ENCODE results near the gene DENND4A.

DNA sequence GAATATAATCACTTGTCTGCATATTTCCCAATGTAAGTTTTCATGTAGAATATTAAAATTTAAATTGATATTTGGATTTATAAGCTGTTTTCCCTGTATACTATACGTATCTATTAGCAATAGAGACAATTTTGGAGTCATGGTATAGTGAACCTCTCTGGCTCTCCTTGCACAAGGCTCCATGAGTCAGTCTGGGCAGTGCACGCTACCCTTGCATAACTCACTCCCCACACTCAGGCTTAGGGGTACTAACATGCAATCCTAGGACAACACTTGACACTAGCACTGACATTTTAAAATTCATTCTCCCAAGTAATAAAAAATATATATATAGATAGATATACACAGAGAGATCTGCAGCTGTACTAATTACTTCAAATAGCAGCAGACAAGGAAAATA lies 131.2 kb downstream of the DENND4A start:
- no peak for TF ChIP-seq CTCF (IDR thresholded peaks at IDR 0.05)
- no peak for TF ChIP-seq POLR2A (IDR thresholded peaks at IDR 0.05)
- no peak for TF ChIP-seq EP300 (IDR thresholded peaks at IDR 0.05)

Data from tibial nerve (tissue), 4 donors.